ENCODE results near the gene ADI1.

The ADI1 gene, protein sequence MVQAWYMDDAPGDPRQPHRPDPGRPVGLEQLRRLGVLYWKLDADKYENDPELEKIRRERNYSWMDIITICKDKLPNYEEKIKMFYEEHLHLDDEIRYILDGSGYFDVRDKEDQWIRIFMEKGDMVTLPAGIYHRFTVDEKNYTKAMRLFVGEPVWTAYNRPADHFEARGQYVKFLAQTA

DNA sequence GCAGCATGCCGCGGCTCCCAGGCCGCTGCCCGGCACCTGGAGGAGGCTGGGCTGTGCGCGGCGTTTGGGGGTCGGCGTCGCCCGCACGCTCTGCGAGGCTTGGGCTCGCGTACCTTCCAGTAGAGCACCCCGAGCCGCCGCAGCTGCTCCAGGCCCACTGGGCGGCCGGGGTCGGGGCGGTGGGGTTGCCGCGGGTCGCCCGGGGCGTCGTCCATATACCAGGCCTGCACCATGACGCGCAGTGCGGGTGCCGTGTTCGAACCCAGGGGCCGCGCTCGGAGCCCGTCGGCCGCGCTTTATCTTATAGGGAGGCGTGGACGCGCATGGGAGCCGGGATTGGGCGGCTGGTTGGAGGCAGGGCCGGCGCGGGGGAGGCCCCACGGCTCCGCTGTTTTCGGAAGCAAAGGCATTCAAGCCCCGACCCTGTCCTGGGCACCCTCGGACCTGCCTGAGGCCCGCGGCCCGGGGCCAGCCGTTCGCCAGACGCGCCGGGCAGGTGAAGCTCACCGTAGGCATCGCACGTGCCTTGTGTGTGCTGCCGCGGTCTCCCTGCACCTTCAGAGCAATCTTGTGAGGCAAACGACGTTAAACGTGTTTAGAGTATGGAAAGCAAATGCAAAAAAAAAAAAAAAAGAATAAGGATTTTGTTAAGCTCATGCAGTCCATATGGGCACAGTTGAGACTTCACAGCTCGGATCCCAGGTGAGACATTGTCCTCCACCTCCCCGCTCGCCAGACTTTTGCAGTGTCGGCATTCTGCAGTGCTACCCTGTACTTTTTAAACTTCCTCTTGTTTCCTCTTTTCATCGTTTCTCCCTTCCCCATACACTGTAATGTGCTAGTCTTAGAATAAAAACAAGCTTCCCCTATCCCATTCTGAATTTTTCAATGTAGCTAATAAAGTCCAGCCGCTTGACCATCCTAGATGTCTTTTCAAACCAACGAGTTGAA, at the start of gene ADI1:
Gene ADI1, minus strand, starts transcription at position 277 of the 951 bp plus-strand sequence. Its CDS starts 44 bp downstream, at position 233.
- TF ChIP-seq, protein P1, sequence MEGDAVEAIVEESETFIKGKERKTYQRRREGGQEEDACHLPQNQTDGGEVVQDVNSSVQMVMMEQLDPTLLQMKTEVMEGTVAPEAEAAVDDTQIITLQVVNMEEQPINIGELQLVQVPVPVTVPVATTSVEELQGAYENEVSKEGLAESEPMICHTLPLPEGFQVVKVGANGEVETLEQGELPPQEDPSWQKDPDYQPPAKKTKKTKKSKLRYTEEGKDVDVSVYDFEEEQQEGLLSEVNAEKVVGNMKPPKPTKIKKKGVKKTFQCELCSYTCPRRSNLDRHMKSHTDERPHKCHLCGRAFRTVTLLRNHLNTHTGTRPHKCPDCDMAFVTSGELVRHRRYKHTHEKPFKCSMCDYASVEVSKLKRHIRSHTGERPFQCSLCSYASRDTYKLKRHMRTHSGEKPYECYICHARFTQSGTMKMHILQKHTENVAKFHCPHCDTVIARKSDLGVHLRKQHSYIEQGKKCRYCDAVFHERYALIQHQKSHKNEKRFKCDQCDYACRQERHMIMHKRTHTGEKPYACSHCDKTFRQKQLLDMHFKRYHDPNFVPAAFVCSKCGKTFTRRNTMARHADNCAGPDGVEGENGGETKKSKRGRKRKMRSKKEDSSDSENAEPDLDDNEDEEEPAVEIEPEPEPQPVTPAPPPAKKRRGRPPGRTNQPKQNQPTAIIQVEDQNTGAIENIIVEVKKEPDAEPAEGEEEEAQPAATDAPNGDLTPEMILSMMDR (IDR thresholded peaks at IDR 0.05), result no peak
- no peak for TF ChIP-seq ZFX (IDR thresholded peaks at IDR 0.05; ENCODE audit: borderline replicate concordance)
- H3K27ac ChIP-seq, result peak within 1 kb of the TSS; percentile 95

DNA sequence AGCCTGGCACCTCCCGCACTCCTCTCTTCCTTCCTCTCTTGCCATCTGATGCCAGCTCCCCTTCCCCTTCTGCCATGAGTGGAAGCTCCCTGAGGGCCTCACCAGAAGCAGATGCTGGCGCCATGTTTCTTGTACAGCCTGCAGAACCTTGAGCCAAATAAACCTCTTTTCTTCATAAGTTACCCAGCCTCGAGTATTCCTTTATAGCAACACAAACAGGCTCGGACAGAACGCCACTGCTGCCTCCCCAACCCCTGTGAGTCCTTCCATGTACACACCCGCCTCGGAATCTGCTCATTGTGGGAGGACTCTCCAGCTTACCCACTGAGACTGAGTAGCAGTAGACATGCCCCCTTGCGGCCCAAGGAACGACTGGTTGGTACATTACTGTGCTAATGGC, 47.5 kb upstream of the ADI1 start:
- no peak for TF ChIP-seq ZFX (IDR thresholded peaks at IDR 0.05; ENCODE audit: borderline replicate concordance)
- TF ChIP-seq, protein P1 (IDR thresholded peaks at IDR 0.05), result no peak
- H3K27ac ChIP-seq, result no peak overlapping the region

DNA sequence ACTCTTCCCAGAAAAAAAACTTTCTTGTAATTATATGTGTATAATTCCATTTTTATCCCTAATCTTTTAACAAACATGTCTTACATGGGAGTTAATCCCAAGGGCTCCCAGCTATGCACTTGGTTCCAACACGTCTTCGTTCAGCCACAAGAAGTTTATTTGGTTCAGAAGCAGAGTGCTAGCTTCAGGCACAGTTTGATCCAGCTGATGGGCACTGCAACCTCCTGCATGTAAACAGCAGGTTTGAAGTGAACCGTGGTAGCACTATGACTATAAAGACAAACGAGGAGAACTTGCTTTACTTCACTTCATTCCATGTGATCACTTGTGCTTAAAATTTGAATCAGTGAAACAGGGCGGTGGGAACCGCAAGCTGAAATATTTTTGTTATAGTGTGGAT, 45.8 kb upstream of the ADI1 start:
- TF ChIP-seq, protein P1 (IDR thresholded peaks at IDR 0.05), result no peak
- no peak for TF ChIP-seq ZFX (IDR thresholded peaks at IDR 0.05; ENCODE audit: borderline replicate concordance)
- no peak overlapping the region for H3K27ac ChIP-seq

DNA sequence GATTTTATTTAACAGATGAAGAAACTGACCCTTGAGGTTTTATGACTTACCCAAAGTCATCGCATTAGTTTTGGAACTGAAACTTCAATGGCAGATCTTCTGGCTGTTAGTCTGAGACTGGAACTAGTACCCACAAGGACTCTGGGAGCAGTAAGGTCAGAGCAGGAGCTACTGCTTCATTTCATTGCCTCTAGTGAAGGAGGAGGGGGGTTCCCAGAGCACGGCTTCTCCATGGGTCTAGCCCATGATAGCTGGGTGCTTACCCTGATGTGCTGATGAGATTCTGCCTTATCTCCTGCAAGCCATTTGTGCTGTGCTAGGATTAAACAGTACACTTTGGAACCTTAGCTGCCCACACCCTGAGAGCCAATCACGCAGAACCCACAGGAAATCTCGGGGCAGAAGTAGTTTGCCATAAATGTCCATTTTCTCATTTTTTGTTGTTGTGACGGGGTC, 44.2 kb upstream of the ADI1 start:
- TF ChIP-seq, protein P1 (IDR thresholded peaks at IDR 0.05), result no peak
- no peak for TF ChIP-seq ZFX (IDR thresholded peaks at IDR 0.05; ENCODE audit: borderline replicate concordance)
- no peak overlapping the region for H3K27ac ChIP-seq

DNA sequence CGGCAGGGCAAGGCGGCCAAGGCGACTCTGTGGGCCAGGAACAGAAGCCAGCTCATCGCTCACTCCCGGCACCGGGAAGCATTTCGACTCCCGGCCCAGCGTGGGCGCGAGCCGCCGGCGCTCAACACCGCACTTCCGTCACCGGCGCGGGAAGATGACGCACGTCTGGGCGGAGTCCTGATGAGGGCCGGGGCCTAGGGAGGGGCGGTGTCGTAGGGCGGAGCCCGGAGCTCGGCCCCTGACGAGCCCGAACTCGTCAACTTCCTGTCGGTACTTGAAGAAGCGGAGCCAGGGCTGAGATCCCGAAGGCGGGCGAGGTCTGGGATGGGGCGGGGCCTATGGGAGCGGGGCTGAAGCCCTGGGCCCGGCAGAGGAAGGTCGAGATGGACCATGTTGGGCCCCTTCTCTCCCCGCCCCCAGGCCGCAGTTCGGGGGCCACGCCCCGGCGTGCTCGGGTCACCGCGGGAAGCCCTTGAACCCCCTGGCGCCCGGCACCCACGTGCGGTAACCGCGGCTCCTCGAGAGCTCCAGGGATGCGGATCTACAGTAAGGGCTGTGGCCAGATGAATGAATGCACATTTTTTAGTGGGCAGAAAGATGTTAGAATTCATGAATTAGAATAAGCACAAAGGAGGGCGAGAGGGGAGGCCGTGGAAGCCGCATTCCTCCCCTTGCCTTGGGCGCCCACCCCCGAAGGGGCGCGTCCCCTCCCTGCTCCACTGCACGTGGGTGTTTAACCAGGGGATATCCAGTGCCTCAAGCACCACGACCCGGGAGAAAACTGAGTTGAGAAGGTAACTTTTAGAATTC, 39.1 kb upstream of the ADI1 start, which contains the start of gene RNASEH1:
Gene RNASEH1, minus strand, starts transcription at position 129 of the 810 bp plus-strand sequence. Its CDS starts 73 bp downstream, at position 56.
- TF ChIP-seq, protein P1 (IDR thresholded peaks at IDR 0.05), result no peak
- no peak for TF ChIP-seq ZFX (IDR thresholded peaks at IDR 0.05; ENCODE audit: borderline replicate concordance)
- peak within 1 kb of the TSS; percentile 80 for H3K27ac ChIP-seq

DNA sequence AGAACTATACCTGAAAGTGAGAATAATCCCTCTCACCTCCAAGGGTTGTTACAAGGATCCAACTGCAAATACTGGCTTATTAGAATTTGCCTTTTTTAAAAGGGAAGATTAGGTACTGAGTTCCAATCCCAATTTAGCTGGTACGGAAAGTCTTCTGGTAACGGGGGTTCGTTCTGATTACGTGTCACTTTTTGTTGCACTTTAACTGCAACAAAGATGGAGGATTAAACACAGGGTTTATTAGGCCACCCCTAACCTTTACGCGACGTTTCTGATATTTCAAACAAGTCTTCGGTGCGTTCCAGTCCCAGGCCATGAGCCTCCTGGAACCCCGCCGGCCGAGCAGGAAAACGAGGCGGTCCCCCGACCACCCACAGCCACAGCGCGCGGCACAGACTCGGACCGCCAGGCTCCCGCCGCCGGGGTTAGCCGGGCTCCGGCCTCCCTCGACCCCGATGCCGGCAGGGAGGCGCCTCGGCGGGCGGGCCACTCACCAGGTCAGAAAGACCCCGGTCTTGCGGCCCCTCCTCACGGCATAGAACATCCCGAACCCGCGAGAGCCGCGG, 38.4 kb upstream of the ADI1 start:
- peak overlapping the region; percentile 80 for H3K27ac ChIP-seq
- TF ChIP-seq ZFX (IDR thresholded peaks at IDR 0.05; ENCODE audit: borderline replicate concordance), result no peak
- TF ChIP-seq, protein P1 (IDR thresholded peaks at IDR 0.05), result no peak

Measured in 22Rv1 (cell line).